OCI-LY7 (cell line): ENCODE results near the gene APOD. TPM values are rescaled to one million over a fixed set of nuclear protein-coding genes. Genes with fewer than 3 reads are reported as not detected.

ENCODE experiments used
- BruUV-seq: library from RNA; stranded (reverse); fragments of 400-500 nt; replicated peaks from 2 replicates; lab custom pipeline; 2021; lab: Mats Ljungman, UMichigan
- CTCF ChIA-PET: fragments of 300-600 bp; sonication (Branson Sonifier 250); formaldehyde crosslinking; loops from one replicate; lab custom pipeline; 2022; ENCODE audit warnings: antibody characterized with exemption; ENCODE audit not compliant: unreplicated experiment; lab: Charles Lee
- POLR2A ChIA-PET: fragments of 300-600 bp; sonication (Branson Sonifier 250); formaldehyde crosslinking; loops from one replicate; lab custom pipeline; 2022; ENCODE audit warnings: antibody characterized with exemption; lab: Charles Lee
- DNase-seq: peaks from one replicate; pipeline ENCODE4 v3.0.0-alpha.2; 2015; ENCODE audit warnings: low spot score
- H2AFZ ChIP-seq: fragments of 200-600 bp; sonication (generic), shearing (Covaris generic); 2 replicates; pipeline ENCODE4 v1.6.1; 2014; ENCODE audit warnings: mild to moderate bottlenecking, antibody characterized with exemption, low read length, moderate library complexity
- H3K27ac ChIP-seq: fragments of 200-600 bp; sonication (generic); 2 replicates; pipeline ENCODE4 v1.5.1; 2014; ENCODE audit warnings: mixed run types, low read depth, mild to moderate bottlenecking, moderate library complexity, low read length, inconsistent platforms; ENCODE audit not compliant: poor library complexity, severe bottlenecking
- H3K36me3 ChIP-seq: fragments of 200-600 bp; sonication (generic); 2 replicates; pipeline ENCODE4 v1.6.1; 2014; ENCODE audit warnings: mild to moderate bottlenecking, antibody characterized with exemption, low read length, moderate library complexity, mixed read lengths; ENCODE audit not compliant: insufficient read depth
- H3K4me1 ChIP-seq: fragments of 200-600 bp; sonication (generic); 2 replicates; pipeline ENCODE4 v1.5.1; 2014; ENCODE audit warnings: mild to moderate bottlenecking, low read length; ENCODE audit not compliant: insufficient read depth, poor library complexity, severe bottlenecking
- H3K4me2 ChIP-seq: fragments of 200-600 bp; sonication (generic); 2 replicates; pipeline ENCODE4 v1.6.1; 2014; ENCODE audit warnings: mild to moderate bottlenecking, low read length
- H3K4me3 ChIP-seq: fragments of 200-600 bp; sonication (generic); 2 replicates; pipeline ENCODE4 v1.5.1; 2014; ENCODE audit warnings: mild to moderate bottlenecking, low read depth, low read length; ENCODE audit not compliant: poor library complexity, severe bottlenecking
- H3K79me2 ChIP-seq: fragments of 200-600 bp; sonication (generic); 2 replicates; pipeline ENCODE4 v1.6.1; 2016; ENCODE audit warnings: low read depth, mild to moderate bottlenecking, low read length, moderate library complexity, mixed read lengths; ENCODE audit not compliant: insufficient read depth
- H3K9me2 ChIP-seq: fragments of 200-600 bp; sonication (generic); 2 replicates; pipeline ENCODE4 v1.6.1; 2016; ENCODE audit warnings: mild to moderate bottlenecking, low read length, mixed read lengths; ENCODE audit not compliant: insufficient read depth
- H3K9me3 ChIP-seq: fragments of 200-600 bp; sonication (generic); 2 replicates; pipeline ENCODE4 v1.6.1; 2014; ENCODE audit warnings: mild to moderate bottlenecking, mixed run types, low read length, mixed read lengths
- H4K20me1 ChIP-seq: fragments of 200-600 bp; sonication (generic); 2 replicates; pipeline ENCODE4 v1.6.1; 2014; ENCODE audit warnings: mild to moderate bottlenecking, antibody characterized with exemption, low read length, moderate library complexity, mixed read lengths; ENCODE audit not compliant: insufficient read depth
- EZH2phosphoT487 ChIP-seq: fragments of 200-600 bp; sonication (generic); IDR thresholded peaks from 2 replicates; pipeline ENCODE4 v1.6.1; 2018; ENCODE audit warnings: low read depth, borderline replicate concordance, mild to moderate bottlenecking, mixed run types, antibody characterized with exemption, low read length, moderate library complexity, mixed read lengths
- intact Hi-C: fragments of 100-400 bp; cut with micrococcal nuclease; formaldehyde crosslinking; loops from one replicate; pipeline ENCODE4 v1.10.0; 2022; ENCODE audit not compliant: unreplicated experiment
- total RNA-seq, 2 experiments: library from RNA; depleted of rRNA in 1 of 2; stranded (reverse); fragments of >200 nt in 1 of 2; shearing (Covaris generic) in 1 of 2; gene quantifications; 2 replicates each; pipeline ENCODE4 v1.2.3, GENCODE V29; 2014 to 2022
- TF ChIP-seq, protein P1 (sequence below): fragments of 200-600 bp; sonication (generic); conservative IDR thresholded peaks from 2 replicates; pipeline ENCODE4 v1.5.1; 2014; ENCODE audit warnings: mild to moderate bottlenecking, antibody characterized with exemption, low read length, moderate library complexity, mixed read lengths

Gene APOD
- total RNA-seq, 2 experiments from 2014 or later: not detected

DNA sequence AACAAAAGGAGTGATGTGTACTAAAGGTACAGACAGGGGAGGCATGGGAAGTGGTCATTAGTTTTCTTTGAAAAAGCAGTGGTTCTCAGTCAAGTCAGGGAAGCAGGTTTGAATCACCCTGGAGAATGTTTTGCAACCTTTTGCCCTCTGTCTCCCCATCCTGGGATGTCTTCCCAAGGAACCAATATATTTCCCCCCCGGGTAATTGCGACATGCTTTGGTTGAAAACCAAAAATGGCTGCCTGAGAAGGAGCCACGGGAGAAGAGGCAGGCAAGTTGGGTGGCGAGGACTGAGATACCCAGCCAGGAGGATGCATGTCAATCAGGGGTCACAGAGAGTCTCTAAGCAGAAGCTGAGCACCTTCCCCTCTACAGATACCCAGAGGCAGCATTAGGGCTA lies 20.4 kb downstream of the APOD start:
- no peak for TF ChIP-seq EZH2phosphoT487
- TF ChIP-seq, protein P1, sequence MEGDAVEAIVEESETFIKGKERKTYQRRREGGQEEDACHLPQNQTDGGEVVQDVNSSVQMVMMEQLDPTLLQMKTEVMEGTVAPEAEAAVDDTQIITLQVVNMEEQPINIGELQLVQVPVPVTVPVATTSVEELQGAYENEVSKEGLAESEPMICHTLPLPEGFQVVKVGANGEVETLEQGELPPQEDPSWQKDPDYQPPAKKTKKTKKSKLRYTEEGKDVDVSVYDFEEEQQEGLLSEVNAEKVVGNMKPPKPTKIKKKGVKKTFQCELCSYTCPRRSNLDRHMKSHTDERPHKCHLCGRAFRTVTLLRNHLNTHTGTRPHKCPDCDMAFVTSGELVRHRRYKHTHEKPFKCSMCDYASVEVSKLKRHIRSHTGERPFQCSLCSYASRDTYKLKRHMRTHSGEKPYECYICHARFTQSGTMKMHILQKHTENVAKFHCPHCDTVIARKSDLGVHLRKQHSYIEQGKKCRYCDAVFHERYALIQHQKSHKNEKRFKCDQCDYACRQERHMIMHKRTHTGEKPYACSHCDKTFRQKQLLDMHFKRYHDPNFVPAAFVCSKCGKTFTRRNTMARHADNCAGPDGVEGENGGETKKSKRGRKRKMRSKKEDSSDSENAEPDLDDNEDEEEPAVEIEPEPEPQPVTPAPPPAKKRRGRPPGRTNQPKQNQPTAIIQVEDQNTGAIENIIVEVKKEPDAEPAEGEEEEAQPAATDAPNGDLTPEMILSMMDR: no peak
- Histone ChIP-seq H3K27ac (no peak overlapping the region), H3K36me3 (no peaks in the 10 kb centered on the region), H4K20me1 (no peaks in the 10 kb centered on the region), H3K4me3 (no peak overlapping the region), H3K9me2 (no peaks in the 10 kb centered on the region), H2AFZ (no peak overlapping the region), H3K9me3 (no peaks in the 10 kb centered on the region), H3K79me2 (no peaks in the 10 kb centered on the region), H3K4me2 (no peak overlapping the region), H3K4me1 (peaks cover 10% of the 10 kb centered on the region)
- no peak for DNase-seq
- ChIA-PET POLR2A (no interaction called here), CTCF (no interaction called here)
- intact Hi-C loops: no loop called here
- no TSS peak for BruUV-seq

DNA sequence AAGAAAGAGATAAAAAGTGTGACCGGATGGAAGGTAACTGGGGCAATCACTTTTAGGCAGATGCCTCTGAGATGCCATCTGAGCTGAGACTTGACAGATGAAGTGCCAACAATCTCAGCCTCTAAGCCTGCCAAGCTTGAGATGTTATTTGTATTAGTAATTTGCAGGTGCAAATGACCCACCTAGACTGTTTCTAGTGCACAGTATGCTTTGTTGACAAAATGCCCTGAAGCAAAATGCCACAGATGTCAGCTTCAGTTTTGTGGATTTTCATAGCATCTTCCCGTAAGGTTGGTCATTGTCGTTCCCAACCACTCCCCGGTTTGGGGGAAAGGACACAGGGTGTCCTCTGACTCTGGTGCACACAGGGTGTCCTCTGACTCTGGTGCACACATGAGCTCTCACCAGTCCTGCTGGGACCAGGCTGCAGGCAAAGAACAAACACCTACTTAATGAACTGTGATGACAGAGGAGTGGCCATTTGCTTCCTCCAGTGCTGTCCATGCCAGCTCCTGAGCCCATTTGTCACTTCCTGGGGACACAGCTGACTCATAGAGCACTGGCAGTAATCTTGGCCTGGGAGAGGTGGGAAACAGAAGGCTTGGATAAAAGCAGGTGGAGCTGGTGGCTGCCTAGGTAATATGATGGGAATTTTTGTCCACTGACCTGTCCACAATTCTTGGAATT lies 23.9 kb downstream of the APOD start:
- no peak overlapping the region for H3K4me3 ChIP-seq
- no peaks in the 10 kb centered on the region for H3K9me3 ChIP-seq
- ChIA-PET CTCF (no interaction called here), POLR2A (interaction anchor here (0.6 to 1.1 kb wide), 2 partner anchors 18 to 19 kb away, joined by 4 read pairs; no protein-coding TSS in a partner anchor)
- no peak overlapping the region for H3K27ac ChIP-seq
- H3K9me2 ChIP-seq: no peaks in the 10 kb centered on the region
- intact Hi-C loops: no loop called here
- H2AFZ ChIP-seq: no peak overlapping the region
- H3K79me2 ChIP-seq: no peaks in the 10 kb centered on the region
- H3K4me2 ChIP-seq: no peak overlapping the region
- no peak for DNase-seq
- BruUV-seq: no TSS peak
- TF ChIP-seq, protein P1: no peak
- TF ChIP-seq EZH2phosphoT487: no peak
- peaks cover 9% of the 10 kb centered on the region for H3K4me1 ChIP-seq
- H3K36me3 ChIP-seq: no peaks in the 10 kb centered on the region
- no peaks in the 10 kb centered on the region for H4K20me1 ChIP-seq

DNA sequence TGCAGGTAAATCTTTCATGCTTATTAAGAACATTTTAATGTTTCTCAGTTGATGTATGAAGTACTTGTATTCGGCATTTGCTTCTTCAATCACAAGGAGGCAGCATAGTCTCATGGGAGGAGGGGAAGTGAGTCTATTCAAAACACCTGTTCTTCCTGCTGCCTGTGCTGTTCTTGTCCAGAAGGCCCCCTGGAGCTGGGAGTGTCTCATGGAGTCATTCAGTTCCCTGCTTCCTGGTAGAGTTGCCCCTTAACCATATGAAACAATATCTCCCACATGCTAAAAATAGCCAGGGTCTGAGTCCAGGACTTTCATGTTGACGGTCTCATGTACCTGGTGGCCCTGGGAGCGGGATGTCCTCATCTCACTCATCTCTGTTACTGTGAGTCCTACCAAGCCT lies 25.1 kb downstream of the APOD start:
- Histone ChIP-seq H4K20me1 (no peaks in the 10 kb centered on the region), H2AFZ (no peak overlapping the region), H3K9me2 (no peaks in the 10 kb centered on the region), H3K4me2 (no peak overlapping the region), H3K27ac (no peak overlapping the region), H3K4me1 (peaks cover 9% of the 10 kb centered on the region), H3K36me3 (no peaks in the 10 kb centered on the region), H3K79me2 (no peaks in the 10 kb centered on the region), H3K4me3 (no peak overlapping the region), H3K9me3 (no peaks in the 10 kb centered on the region)
- intact Hi-C loops: loop anchor here (1.0 kb wide), 1 partner anchor 293 kb away; no protein-coding TSS in a partner anchor
- BruUV-seq: no TSS peak
- ChIA-PET CTCF (no interaction called here), POLR2A (no interaction called here)
- TF ChIP-seq, protein P1: peak; percentile 92
- no peak for TF ChIP-seq EZH2phosphoT487
- peak; percentile 80 for DNase-seq
